ENCODE data around the gene SERINC2.
"Not testable (repeated sequence)": the region's sequence is repeated elsewhere in the genome, so short reads cannot be mapped to it uniquely, and the experiment has no call there.

The SERINC2 gene

DNA sequence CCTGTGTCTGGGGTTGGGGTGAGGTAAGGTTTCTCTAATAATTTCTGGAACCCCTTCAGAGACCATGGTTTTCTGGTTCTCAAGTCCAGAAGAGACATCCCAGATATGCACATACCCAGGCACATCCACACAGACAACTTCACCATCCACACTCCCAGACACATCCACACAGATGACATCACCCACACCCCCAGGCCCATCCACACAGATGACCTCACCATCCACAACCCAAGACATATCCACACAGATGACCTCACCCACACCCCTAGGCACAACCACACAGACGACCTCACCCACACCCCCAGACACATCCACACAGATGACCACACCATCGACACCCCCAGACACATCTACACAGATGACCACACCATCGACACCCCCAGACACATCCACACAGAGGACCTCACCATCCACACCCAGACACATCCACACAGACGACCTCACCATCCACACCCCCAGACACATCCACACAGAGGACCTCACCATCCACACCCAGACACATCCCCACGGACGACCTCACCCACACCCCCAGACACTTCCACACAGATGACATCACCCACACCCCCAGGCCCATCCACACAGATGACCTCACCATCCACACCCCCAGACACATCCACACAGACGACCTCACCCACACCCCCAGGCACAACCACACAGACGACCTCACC lies 26.3 kb upstream of the SERINC2 start:
- not testable (repeated sequence) for DNase-seq

GRCh38 chr1:31387612-31388011 lies 25.4 kb upstream of the SERINC2 start:
- DNase-seq = no peak

DNA sequence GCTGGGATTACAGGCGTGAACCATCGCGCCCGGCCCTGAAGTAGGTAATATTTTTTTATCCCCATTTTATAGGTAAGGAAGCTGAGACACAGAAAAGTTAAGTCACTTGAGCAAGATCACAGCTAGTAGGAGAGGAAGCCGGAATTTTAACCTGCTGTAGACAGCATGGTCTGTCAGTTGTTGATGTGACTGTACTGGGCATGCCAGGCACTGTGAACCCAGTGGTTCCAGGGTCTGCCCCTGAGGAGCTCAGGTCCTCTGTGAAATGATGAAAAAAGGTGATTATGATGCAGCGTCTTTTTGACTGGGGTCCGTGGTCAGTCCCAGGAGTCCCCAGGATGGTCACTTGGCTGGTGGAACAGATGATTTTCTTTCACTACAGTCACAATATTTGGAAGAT lies 23.4 kb upstream of the SERINC2 start:
- no peak for DNase-seq

- no peak for DNase-seq
Observed at GRCh38 chr1:31390071-31390470, 22.9 kb upstream of the SERINC2 start.

DNA sequence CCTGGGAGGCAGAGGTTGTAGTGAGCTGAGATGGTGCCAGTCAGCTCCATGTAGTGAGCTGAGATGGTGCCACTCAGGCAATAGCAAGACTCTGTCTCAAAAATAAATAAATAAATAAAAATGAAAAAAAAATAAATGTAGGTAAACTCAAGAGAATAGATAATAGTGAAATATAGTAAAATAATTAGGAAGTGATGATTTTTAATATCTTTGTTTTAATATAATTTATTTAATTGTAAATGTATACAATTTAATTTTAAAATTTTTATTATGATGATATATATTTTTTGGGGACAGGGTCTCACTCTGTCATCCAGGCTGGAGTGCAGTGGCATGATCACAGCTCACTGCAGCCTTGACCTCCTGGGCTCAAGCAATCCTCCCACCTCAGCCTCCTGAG lies 19.6 kb upstream of the SERINC2 start:
- DNase-seq = no peak

DNA sequence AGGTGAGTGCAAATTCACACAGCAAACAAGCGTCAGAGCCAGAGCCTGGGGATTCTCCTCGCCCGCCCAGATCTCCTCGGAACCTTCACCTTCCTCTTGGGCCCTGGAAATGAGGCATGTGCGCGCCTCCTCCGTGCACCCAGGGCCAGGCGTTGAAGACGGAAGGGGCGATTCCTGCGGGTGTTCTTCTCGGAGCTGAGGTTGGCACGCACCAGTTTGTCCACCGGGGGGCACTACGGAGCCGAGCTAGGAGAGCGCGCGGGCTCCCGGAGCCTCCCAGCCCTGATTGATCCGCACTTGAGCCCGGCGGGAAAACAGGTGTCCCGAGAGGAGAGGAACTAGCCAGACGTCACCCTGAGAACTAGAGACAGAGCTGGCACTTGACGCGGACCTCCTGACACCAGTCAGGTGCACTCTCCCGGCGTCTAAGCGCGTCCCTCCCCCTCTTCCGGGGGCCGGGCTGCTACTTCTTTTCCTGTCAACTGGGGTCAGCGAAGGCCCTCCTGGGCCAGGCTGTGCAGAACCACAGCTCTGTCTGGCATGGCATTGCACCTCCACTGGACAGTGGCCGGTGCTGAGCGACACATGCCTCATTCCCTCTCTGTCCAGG lies 18.3 kb upstream of the SERINC2 start:
- peak; percentile 87 for DNase-seq

GRCh38 chr1:31396633-31397351 lies 16.2 kb upstream of the SERINC2 start:
- DNase-seq = no peak

- no peak for DNase-seq
Observed at GRCh38 chr1:31397360-31398095, 15.5 kb upstream of the SERINC2 start.

- DNase-seq = no peak
Observed at GRCh38 chr1:31398246-31398645, 14.8 kb upstream of the SERINC2 start.

DNA sequence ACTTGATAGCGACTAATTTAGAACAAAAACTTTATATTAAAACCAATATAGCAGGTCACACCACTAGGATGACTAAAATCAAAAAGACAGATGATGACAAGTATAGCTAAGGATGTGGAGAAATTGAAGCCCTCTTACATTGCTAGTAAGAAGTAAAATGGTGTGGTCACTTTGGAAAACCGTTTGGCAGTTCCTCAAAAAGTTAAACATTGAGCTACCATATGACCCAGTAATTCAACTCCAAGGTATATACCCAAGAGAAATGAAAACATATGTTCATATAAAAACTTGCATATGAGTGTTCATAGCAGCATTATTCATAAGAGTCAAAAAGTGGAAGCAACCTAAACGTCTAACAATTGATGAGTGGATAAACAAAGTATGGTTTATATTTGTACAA lies 13.0 kb upstream of the SERINC2 start:
- DNase-seq = no peak

- DNase-seq = no peak
Observed at GRCh38 chr1:31400393-31400792, 12.6 kb upstream of the SERINC2 start.

DNA sequence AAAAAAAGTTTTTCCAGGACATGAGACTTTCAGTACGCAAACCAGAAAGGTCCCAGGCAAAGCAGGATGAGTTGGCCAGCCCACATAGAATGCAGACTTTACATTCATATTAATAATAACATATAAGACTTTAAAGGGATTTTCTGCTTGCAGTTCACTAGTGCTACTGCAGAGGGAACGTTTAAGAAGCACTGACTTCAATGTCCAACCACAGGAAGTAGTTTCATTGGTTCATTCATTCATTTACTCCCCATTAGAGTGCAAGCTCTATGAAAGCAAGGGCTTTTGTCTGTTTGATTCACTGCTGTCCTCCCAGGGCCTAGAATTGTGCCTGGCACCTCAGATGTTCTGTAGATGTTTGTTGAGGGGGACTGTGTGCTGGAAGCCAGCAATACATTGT lies 11.8 kb upstream of the SERINC2 start:
- DNase-seq = no peak

DNA sequence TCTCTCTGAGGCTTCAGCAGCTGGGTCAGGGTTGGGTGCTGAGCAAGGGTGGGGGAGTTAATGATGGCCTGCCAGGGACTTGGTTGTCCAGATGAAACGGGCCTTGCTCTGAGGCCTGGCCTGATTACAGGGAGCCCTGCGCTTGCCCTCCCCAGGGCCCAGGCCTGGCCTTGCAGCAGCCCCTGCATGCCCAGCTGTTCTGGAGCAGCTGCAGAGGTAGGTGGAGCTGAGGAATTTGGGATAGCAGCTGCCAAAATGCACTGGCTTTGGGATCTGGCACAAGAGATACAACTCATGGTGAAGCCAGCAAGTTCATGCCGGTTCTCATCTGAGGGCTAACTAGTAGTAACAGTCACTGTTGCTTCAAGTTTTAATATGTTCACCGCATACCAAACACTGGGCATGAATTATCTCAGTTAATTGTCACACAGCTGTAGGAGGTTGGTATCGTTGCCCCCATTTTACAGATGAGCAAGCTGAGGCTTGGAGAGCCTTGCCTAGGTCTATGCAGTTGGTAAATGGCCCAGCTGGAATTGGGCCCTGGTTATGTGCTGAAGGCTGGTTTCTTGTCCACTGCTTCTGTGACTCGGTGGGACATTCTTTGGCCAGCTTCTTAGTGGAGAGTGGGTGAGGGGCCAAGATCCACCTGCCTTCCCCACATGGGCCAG lies 7.3 kb upstream of the SERINC2 start:
- peak; percentile 81 for DNase-seq

DNA sequence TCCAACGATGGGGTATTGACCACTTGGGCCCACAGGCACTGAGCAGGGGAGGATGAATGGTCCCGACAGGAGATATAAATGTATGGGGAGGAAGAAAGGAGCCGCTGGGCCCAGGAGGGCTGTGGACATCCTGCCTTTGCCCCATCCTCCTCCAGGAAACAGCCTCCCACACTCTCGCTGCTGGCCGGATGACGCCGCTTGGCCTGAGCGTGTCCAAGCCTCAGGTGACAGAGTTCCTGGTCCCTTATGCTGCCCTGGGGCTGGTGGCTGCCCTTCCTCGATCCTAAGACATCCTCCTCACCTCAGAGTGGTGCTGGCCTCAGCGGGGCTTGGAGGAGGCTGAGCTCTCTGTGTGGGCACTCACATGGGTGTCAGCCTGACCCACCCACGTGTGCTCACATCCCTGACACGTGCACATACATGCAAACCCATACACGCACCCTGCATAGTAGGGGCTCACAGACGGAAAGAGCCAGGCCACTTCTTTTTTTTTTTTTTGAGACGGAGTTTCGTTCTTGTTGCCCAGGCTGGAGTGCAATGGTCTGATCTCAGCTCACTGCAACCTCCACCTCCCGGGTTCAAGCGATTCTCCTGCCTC lies 5.9 kb upstream of the SERINC2 start:
- DNase-seq = no peak

GRCh38 chr1:31408788-31409318 lies 4.2 kb upstream of the SERINC2 start:
- no peak for DNase-seq

GRCh38 chr1:31409946-31410858 lies 2.8 kb upstream of the SERINC2 start:
- no peak for DNase-seq

- DNase-seq = no peak
Observed at GRCh38 chr1:31410871-31411270, 2.1 kb upstream of the SERINC2 start.

GRCh38 chr1:31412205-31412604 lies 808 bp upstream of the SERINC2 start:
- no peak for DNase-seq

DNA sequence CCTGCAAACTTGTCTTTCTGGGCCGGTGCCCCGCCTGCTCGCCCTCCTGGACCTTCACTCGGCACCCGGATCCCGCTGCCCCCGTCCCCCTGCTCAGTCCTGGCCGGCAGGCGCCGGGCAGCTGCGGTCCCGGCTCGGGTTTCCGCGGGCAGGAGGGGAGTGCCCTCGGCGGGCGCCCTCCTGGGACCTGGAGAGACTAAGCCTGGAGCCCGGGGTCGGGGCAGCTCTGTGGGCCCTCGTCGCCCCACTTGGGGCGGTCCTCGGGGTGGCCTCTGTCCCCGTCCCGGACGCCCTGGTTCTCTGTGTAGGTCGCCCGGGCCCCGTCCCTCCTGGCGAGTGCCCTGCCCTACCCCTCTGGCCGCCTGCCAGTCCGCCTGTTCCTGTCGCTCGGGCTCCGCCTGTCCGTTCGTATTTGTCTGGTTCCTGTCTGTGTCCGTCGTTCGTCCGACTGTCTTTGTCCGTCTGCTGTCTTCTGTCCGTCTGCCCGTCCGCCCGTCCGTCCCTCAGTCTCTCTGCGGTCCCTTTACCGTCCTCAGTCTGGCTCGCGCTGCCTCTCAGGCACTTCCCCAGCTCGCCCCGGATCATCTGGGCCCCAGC lies 490 bp downstream of the SERINC2 start:
- peak; percentile 84 for DNase-seq

GRCh38 chr1:31414980-31415370 lies 2.0 kb downstream of the SERINC2 start:
- DNase-seq = no peak

DNA sequence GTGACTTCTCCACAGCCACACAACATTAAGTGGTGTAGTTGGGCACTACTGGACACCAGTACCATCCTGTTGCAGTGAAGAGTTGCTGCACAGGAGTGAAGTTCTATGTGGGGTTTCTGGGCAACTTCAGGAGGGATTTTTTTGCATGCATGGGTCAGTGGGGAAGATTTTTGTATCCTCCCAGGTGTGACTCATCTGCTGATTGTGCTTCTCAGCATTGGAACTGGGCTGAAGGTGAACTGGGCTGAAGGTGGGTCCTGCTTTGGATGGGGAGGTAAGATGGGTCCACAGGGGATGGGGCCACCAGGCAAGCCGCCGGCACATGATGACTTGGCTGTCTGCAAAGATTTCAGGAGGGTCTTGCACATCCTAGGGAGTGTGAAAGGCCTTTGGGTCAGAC lies 2.6 kb downstream of the SERINC2 start:
- DNase-seq = no peak

Data from right hindlimb (tissue), 1 donor.